Glomerular visceral epithelial cell (primary cell): Measurements from ENCODE around the gene AVPI1.
A peak's percentile ranks its signal among the peaks of the same experiment; 100 is the strongest.
"Not testable (repeated sequence)": the region's sequence is repeated elsewhere in the genome, so short reads cannot be mapped to it uniquely, and the experiment has no call there.

Experiments used
- DNase-seq: peaks from one replicate; pipeline ENCODE4 v3.0.0-alpha.2; 2016; ENCODE audit errors: extremely low spot score

The AVPI1 gene

GRCh38 chr10:97640868-97641811 is 45.9 kb downstream of the AVPI1 start:
- DNase-seq: peak; percentile 17

- peak; percentile 100 for DNase-seq
Measured at GRCh38 chr10:97640174-97640867, 46.7 kb downstream of the AVPI1 start, which contains the start of gene PI4K2A. Gene PI4K2A, plus strand, starts transcription at chr10:97640671. Its CDS starts 72 bp downstream, at chr10:97640743.

- not testable (repeated sequence) for DNase-seq
Measured at GRCh38 chr10:97639090-97639489, 48.0 kb downstream of the AVPI1 start.

GRCh38 chr10:97635577-97635976 is 51.5 kb downstream of the AVPI1 start:
- DNase-seq: no peak

GRCh38 chr10:97633921-97634320 is 53.1 kb downstream of the AVPI1 start:
- DNase-seq: no peak

GRCh38 chr10:97632949-97633884 is 53.8 kb downstream of the AVPI1 start, which contains the start of gene MORN4:
Gene MORN4, minus strand, starts transcription at chr10:97633500. Its CDS starts 13,847 bp downstream, at chr10:97619653.
- DNase-seq: peak; percentile 91

- DNase-seq: no peak
Measured at GRCh38 chr10:97631098-97631497, 55.9 kb downstream of the AVPI1 start.

- peak; percentile 69 for DNase-seq
Measured at GRCh38 chr10:97629289-97629688, 57.8 kb downstream of the AVPI1 start.

GRCh38 chr10:97628228-97628627 is 58.8 kb downstream of the AVPI1 start:
- no peak for DNase-seq

- DNase-seq: no peak
Measured at GRCh38 chr10:97627731-97628130, 59.3 kb downstream of the AVPI1 start.
